ENCODE measurements around the gene PXYLP1.

PXYLP1 gene

DNA sequence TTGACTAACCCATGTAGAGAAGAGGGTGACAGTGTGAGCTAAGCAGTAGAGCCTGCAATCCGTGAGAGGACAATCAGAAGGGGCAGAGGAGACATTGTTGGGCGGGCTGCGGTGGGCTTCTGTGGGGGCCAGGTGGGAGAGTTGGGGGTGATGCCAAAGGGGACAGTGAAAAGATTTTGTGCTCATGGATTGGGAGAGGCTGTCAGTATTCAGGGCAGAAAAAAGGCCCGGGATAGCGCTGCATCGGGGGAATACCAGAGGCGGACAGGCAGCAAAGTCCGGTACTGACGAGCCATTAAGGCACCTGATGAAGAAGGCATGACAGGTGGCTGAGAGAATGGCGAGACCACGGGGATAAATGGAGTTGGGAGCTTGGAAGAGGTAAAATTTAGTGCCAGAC lies 1.3 kb upstream of the PXYLP1 start:
- DNase-seq: no peak

DNA sequence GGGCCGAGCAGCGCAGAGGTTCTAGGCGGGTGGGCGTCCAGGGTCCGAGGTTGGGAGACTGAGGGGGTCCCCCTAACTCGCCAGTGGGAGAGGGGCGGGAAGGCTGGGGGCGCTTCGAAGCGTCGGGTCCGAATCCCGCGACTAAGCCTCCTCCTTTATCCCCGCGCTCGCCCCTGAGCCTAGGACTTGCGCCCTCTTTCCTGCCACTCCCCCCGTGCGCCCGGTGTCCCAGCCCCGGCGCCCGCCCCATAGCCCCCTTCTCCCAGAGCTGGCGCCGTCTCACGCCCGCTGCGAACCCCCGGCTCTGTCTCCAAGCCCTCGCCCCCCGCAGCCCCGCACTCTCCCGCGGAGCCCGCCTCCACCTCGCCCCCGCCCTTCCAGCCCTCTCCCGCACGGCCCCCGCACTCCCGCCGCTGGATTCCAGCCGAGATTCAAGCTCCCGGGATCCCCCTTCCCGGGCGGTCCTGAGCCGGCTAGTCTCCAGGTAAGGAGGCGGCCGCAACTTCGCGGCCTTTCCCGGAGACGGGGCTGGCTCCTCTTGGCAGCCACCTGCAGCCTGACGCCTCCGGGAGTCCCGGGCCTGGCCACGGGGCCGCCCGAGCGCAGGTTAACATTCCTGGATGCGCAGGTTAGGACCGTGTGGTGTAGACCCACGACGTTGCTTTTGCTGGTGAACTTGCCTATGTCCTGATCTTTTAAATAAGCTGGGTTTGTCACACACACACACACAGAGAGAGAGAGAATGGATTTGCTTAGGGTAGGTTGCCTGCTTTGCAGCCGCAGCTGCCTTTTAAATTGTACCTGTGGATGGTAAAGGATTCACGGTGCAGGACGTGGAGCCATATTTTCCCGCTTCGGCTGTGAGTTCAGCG lies 563 bp downstream of the PXYLP1 start:
- peak; percentile 36 for DNase-seq

DNA sequence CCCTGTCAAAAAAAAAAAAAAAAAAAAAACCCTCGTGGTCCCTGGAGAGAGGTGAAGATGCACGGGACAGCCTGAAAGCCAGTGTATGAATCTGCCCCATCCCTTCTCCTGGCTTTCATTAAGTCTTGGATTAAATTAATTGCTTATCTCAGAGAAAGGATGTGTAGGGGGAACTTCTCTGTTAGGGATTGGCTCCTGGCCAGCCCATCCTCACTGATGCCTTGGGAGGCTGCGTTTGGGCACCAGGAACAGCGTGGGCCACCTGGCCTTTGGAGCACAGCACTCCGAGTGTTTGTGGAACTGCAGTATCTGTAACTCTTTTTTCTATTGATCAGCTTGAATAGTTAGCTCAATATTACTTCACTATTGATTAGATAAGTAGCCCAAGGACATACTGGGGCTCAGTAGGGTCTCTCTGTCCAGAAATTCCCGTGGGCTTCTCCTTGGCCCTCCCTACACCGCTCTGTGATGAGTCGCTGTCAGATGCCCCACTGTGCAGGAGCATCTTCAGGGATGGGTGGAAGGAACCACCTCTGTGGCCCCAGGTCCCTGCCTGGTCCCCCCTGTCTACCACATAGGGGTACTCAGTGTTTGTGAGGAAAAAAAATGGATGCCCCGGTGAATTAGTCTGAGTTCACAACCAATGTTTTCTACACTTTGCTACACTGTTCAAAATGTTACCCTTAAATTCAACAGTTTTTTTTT lies 2.0 kb downstream of the PXYLP1 start:
- DNase-seq: no peak

DNA sequence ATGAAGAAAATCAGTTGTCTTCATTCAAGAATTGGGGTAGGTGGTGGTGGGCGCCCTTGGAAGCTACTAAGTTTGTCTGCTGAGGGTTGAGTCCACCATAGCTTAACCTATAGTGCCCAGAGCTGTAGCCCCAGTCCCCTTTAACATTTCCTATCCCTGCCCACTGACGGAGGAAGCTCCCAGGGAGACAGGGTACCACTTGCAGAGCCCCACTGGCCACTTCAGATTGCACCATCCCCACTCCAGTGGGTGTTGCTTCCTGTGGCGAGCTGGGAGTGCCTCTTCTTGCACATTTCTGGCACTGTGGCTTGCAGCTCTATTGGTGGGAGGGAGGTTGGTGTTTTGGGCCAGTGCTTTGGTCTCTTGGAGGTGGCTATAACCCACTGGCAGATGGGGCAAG lies 2.7 kb downstream of the PXYLP1 start:
- DNase-seq: no peak

DNA sequence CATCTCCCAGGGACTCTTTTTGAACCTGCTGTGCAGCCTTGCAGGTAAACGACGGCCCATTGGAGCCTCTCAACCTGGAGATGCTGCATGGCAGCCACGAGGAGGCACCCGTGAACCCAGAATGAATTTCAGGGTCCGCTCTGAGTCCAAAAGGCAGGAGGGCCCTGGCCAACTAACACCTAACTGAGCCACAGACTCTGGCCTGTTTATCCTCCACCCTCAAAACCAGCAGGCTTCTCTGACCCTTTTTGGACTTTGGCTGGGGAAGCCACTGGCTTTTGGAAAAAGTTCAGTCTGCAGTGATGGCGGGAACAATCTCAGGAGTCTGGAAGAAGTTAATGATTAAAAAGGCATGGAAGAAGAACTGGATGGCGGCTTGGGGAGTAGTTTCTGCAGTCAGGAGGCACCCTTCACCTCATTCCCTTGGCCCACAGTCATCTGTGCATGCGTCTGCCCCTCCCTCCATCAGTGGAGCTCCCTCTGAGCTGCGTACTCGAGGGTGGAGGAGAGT lies 4.1 kb downstream of the PXYLP1 start:
- DNase-seq: no peak

DNA sequence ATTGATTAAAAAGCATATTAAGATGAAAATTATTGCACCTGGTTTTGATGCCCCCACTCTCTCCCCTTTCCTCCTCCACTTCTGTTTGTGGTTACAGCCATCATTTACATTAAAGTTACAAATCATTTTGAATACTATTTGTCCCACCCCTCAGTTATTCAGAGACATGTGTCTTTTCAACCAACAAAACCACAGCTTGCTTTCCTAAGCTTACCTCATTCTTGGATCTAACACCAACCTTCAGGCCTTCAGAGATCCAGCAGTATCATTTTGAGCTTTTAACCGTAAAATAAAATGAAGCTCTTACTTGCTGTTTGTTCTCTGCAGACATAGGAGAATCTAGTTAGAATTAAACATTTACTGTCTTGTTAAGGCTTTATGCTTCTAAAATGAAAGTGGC lies 4.7 kb downstream of the PXYLP1 start:
- DNase-seq: no peak

DNA sequence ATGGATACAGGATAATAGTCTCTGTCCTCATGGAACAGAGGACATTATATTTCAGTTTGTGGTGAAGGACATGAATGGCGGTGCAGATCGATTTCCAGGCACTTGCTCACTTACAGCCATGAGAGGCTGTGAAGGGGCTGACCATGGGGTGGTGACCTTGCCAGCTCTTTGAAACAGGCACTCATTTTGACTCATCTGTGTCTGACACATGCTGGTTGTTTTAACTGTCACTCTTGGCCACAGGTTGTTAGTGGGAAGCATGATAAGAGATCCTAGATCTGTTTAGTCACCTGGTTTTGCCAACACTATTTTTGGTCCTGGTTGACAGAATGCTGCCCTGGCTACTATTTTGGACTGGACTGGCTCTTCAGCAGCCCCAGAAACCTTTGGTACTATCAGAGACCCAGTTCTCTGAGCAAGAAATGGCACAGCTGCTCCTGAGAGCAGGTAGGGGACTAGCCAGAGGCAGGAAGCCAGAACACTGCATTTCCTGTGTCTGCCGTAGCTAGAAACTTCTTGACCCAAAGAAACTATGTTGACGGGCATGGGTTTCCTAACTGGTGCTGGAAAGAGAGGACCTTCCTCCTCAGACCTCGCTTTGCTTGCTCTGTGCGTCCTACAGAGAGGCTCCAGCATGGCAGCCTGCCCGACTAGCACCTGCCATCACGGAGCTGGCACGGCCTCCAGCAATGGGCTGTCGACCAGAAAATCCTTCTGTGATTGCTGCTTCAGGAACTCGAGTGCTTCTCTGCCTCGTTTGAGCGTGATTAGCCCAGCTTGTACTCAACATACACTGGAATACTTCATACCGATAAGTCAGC lies 6.3 kb downstream of the PXYLP1 start:
- DNase-seq: no peak

DNA sequence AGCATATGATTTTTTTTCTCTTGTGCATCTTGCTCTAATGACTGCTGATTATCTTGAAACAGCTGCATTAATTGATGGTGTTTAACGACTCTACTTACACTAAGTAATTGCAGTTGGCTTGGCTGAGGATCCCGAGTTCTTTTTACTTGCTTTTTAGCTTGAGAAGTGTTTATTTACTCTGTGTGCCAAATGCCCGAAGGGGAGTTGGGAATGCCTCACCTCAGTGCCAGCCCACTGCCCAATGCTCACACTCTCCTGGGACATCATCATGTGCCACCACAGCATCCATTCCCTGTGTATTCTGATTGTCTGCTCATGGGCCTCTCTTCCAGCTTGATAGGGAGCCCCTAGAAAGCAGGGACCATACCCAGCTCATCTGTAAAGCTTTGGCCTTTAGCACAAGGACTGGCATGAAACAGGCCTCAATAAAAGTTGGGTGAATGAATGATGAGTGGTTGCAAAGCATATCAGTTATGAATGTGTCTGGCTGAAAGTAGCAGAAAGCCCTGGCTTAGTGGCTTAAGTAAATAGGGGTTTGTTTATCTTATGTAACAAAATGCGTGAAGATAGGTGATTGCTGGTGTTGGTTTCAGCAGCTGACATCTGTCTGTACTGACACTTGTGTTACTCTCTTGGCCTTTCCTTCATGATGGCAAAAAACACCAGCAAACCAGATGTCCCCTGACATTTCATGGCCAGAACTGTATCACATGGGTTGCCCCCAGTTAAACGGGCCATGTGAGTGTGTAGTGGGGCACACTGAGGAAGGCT lies 8.1 kb downstream of the PXYLP1 start:
- no peak for DNase-seq

DNA sequence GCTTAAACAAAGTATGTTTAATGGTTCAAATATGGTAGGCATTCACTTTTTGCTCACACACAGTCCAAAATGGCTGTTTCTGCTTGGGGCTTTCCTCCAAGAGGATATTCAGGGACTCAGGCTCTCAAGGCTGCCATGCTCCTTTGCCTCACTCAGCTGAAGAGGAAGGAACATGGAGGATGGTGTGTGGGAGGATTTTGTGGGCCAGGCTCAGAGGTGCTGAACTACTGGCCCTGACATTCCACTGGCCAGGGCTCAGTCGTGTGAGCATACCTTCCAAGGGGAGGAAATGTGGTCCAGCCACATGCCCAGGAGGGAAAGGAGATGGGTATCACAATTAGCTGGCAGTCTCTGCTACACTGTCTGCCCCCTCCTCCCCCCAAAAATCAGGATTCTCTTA lies 8.7 kb downstream of the PXYLP1 start:
- no peak for DNase-seq

DNA sequence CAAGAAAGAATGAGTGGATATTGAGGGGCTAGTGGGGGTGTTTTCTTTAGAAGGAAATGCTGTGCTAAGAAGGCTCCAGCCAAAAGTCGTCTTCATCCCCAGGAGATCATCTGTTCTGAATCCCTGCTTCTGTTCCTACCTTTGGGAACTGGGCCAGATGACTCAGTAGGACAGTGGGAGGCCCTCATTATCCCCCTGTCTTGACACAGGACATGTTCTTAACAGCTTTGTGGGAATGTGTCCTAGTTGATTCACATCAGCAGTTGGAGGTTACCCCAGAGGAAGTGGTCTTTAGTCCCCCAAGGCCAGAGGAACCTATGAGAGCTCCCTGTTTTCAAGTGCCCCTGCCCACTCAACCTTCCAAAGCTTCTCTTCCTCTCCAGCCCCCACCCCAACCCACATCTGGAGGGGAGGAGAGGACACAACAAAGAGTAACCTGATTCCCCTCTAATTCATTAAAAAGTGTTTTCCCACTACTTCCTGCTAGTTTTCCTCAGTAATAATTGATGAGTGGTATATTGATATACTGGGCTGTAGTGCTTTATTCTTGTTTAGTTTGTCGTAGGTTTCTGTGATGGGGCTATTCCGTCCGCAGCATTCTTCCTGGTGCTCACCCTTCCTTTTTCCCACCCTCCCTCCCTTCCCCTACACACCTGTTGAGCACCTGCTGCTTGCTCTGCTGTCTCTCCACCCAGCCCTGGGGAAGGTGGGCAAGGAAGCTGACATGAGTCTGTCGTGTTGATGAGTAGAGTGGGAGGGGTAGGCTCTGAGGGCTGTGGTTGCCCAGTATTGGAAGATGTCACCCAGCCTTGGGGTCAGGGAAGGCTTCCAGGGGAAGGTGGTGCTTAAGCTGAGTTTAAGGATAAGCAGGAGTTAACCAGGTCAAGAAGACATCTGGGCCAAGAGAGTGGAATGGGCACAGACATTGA lies 9.3 kb downstream of the PXYLP1 start:
- no peak for DNase-seq

DNA sequence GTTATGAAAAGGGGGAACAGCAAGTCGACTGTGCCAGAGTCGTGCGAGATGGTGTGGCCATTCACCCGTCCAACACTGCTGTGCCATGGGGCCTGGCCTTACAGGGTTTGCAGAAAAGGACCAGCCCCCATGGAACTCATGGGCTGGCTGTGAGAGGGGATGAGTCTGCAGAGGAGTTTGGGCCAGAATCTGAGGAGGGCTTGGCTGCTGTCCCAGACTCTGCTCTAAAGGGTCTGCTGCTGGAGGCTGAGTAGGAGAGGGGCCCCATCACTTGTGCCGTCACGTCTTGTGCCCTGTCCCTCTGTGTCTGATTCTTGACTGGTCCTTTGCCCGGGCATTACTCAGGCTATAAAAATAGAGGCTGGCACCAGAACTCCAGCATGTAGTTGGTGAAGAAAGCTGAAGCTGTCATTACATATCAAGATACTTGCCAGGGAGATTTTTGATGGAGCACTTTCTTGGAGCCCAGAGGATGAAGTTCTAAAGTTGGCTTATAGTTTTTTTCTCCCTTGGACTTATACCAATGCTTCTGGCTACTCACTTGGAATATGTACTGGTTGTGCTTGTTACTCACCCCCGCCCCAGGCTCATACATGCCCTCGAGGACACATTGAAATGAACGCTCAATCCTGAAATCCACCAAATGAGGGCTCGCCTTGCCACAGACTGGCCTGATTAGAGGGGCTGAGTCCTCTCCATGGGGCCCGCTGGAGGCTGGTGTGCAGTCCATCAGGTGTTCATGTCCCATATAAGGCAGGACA lies 10.2 kb downstream of the PXYLP1 start:
- DNase-seq: no peak

DNA sequence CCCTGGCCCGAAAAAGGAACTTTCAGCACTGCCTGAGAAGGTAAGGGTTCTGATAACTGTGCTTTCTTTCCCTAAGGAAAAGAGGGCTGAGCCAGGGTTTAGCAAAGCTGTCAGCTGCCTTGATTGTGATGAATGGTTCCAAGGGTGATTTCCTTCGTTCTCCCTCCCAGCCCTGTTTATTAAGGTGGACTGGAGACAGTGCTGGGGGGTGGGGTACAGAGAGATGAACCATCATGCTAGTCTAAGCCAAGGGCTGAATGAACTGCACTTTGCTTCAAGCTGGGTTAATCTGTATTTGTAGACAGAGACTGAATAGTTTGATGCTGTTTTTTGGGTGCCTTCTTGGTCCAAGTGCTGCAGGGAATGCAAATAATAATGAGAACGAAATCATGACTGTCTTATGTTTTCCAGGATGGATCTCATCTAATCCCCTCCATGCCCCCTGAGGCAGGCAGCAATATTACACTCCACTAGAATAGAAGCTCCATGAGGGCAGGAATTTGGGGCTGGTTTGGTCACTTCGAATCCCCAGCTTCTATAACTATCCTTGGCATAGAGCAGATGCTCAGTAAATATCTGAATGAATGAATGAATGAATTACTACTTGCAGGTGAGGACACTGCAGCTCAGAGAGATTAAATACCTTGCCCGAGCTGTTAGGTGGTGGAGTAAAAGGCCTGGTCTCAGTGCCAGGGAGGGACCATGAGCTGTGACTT lies 10.9 kb downstream of the PXYLP1 start:
- DNase-seq: no peak

DNA sequence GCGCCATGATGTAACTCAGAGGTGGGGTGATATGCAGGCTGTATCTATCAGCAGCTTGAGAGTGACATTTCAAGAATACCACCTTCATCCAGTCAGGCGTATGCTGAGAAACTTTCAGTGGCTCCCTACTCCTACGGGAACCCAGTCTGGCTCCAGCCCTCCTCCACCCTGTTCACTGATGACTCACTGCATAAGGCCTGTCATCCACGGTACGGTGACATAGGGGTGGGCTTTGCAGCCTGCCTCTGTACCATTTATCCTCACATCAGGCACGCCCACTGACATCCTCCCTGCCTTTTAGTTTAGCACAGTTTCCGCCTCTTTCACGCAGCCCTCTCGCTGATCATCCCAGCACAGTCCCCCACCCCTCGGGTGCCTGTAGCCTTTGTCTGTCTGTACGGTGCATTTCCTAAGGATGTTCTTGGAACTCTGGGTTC lies 11.7 kb downstream of the PXYLP1 start:
- peak; percentile 72 for DNase-seq

DNA sequence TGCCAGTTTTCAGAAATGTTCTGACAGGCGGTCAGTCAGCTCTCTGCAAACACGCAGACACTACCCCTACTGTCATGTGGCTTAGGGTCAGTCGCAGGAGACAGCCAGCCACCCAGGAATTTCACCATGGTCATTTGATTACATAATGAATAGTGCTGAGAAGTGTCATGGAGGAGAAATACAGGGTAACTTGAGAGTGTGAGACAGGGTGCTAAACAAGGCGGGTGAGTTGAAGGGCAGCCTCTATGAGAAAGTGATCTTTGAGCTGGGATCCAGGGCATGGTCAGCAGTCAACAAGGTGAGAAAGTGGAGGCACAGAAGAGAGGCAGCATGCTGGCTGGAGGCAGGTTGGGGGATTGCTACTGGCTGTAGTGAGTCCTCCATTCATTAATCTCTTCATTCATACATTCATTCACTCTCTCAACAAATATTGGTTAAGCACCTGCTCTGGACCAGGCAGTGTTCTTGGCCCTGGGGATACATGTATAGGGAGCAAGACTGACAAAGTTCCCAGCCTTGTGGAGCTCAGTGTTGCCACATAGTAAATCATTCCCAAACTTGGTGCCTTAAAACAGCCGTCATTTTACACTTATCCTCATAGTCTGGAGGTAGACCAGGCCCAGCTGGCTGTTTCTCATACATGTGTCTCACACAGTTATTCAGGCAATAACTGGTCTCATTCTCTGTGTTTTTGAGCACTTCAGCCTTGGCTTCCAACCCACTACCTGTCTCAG lies 14.8 kb downstream of the PXYLP1 start:
- DNase-seq: no peak

DNA sequence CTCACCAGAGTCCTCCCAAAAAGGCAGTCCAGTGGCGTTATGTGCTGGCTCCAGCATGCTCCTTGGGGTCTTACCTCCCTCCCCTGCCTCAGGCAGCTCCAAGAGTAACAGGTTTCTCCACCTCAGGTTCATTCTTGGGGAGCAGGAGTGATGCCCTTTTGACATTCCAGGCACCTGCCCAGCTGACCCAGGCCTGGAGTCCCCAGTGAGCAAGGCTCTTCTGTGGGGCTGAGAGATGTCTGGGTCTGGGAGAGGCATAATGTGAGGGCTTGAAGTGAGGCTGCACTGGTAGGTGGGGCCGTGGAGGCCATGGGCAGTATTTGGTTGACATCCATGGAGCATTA lies 15.3 kb downstream of the PXYLP1 start:
- no peak for DNase-seq

DNA sequence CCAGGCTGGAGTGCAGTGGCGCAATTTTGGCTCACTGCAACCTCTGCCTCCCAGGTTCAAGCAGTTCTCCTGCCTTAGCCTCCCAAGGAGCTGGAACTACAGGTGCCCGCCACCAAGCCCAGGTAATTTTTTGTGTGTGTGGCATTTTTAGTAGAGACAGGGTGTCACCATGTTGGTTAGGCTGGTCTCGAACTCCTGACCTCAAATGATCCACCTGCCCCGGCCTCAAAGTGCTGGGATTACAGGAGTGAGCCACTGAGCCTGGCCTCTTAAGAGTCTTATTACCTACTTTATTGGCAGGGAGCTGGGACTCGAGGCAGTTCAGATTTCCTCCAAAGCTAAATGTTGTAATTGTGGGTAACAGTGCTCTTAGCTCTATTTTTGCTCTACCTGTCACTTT lies 16.4 kb downstream of the PXYLP1 start:
- no peak for DNase-seq

DNA sequence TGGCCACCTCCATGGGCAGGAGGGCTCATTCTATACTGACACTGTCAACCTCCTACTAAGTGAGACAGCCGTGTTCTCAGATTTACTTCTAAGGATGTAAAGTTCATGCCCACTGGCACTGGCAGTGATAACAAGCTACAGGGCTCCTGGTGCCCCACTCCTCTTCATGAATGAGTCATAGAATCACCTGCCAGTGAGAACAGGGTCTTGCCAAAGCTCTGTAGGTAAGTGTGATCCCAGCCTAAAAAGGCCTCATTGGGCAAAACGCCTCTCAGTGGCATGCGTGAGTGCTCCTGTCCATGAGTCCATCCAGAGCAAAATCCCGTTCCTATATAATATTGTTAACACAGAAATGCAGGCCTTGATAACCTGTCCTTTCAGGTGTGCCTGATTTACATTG lies 17.4 kb downstream of the PXYLP1 start:
- no peak for DNase-seq

DNA sequence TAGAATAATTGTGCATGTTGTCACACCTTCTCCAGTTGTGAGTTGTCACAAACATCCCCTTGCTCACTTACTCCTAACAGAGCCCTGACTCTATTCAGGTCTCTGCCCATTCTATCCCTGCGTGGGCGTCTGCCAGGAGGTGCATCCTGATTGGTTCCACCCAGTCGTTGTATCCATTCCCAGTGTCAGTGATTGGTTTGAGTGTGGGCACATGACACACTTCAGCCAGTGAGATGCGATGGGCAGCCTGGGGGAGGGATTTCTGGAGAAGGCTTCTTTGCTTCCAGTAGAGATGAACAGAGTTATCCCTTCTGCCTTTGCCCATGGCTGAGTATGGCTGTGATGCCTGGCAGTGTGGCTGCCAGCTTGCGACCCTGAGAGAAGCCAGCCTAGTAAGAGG lies 18.7 kb downstream of the PXYLP1 start:
- no peak for DNase-seq

DNA sequence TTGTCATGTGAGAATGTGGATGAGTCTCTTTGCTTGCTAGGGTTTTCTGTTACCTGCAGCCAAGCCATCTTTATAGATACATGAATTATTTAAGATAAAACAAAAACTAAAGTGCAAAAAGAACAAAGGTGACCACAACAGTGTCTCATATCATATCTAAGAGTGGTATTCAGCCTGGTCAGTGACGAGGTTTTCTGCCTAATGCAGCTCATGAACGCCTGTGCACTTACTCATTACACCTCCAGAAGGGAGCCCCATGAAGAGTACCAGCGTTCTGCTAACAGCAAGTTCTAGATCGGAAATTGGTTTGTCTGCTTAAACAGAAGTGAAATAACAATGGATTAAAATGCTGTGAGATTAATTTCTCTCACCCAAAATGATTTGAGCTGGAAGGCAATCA lies 19.2 kb downstream of the PXYLP1 start:
- DNase-seq: no peak
